ENCODE measurements around the gene PRKCZ. TPM values are rescaled to one million over a fixed set of nuclear protein-coding genes. Genes with fewer than 3 reads are reported as not detected.

The PRKCZ gene
- total and polyA plus RNA-seq, 9 of the 15 experiments (the other 6 are each of a cell fraction or from before 2014, with no cell fraction given) = 0.07 to 3.1 (median 1.3) TPM

GRCh38 chr1:2180297-2181245 lies 130.4 kb downstream of the PRKCZ start (continued):
- no peak for TF ChIP-seq WHSC1 (IDR thresholded peaks at IDR 0.05; ENCODE audit: low read length)
- TF ChIP-seq ZNF316 (IDR thresholded peaks at IDR 0.05) = peak; percentile 83
- TF ChIP-seq, protein P1, sequence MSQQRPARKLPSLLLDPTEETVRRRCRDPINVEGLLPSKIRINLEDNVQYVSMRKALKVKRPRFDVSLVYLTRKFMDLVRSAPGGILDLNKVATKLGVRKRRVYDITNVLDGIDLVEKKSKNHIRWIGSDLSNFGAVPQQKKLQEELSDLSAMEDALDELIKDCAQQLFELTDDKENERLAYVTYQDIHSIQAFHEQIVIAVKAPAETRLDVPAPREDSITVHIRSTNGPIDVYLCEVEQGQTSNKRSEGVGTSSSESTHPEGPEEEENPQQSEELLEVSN (IDR thresholded peaks at IDR 0.05; ENCODE audit: borderline replicate concordance in 1 of 2, extremely low read depth in 1 of 2, insufficient read depth in 1 of 2, insufficient read length in 1 of 2, low read depth in 1 of 2, low read length in 1 of 2, poor library complexity in 1 of 2, severe bottlenecking in 1 of 2) = peak in 1 of 2 experiments; percentile 16
- TF ChIP-seq, protein P2, sequence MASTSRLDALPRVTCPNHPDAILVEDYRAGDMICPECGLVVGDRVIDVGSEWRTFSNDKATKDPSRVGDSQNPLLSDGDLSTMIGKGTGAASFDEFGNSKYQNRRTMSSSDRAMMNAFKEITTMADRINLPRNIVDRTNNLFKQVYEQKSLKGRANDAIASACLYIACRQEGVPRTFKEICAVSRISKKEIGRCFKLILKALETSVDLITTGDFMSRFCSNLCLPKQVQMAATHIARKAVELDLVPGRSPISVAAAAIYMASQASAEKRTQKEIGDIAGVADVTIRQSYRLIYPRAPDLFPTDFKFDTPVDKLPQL (IDR thresholded peaks at IDR 0.05; ENCODE audit: extremely low read depth, insufficient read length) = no peak
- 0 out of 4 replicates have a peak, but pooled peaks of 1 of the 2 experiments have one; percentile 13 for TF ChIP-seq TEAD1 (CRISPR knock-in tag; IDR thresholded peaks at IDR 0.05)
- TF ChIP-seq POLR2G (IDR thresholded peaks at IDR 0.05; ENCODE audit: low read depth, low read length) = peak; percentile 78
- no peak for TF ChIP-seq TCF3 (CRISPR knock-in tag; IDR thresholded peaks at IDR 0.05)
- TF ChIP-seq ZNF140 (CRISPR knock-in tag; IDR thresholded peaks at IDR 0.05) = no peak
- 0 out of 2 replicates have a peak, but pooled peaks have one; percentile 14 for TF ChIP-seq DMBX1 (CRISPR knock-in tag; IDR thresholded peaks at IDR 0.05; ENCODE audit: borderline replicate concordance)
- no peak for TF ChIP-seq HNRNPK (IDR thresholded peaks at IDR 0.05; ENCODE audit: low read depth, low read length, poor library complexity, severe bottlenecking)
- TF ChIP-seq RBM17 (IDR thresholded peaks at IDR 0.05; ENCODE audit: borderline replicate concordance, low read depth, low read length) = no peak
- no peak for TF ChIP-seq ZNF77 (CRISPR knock-in tag; IDR thresholded peaks at IDR 0.05)
- TF ChIP-seq, protein P3, sequence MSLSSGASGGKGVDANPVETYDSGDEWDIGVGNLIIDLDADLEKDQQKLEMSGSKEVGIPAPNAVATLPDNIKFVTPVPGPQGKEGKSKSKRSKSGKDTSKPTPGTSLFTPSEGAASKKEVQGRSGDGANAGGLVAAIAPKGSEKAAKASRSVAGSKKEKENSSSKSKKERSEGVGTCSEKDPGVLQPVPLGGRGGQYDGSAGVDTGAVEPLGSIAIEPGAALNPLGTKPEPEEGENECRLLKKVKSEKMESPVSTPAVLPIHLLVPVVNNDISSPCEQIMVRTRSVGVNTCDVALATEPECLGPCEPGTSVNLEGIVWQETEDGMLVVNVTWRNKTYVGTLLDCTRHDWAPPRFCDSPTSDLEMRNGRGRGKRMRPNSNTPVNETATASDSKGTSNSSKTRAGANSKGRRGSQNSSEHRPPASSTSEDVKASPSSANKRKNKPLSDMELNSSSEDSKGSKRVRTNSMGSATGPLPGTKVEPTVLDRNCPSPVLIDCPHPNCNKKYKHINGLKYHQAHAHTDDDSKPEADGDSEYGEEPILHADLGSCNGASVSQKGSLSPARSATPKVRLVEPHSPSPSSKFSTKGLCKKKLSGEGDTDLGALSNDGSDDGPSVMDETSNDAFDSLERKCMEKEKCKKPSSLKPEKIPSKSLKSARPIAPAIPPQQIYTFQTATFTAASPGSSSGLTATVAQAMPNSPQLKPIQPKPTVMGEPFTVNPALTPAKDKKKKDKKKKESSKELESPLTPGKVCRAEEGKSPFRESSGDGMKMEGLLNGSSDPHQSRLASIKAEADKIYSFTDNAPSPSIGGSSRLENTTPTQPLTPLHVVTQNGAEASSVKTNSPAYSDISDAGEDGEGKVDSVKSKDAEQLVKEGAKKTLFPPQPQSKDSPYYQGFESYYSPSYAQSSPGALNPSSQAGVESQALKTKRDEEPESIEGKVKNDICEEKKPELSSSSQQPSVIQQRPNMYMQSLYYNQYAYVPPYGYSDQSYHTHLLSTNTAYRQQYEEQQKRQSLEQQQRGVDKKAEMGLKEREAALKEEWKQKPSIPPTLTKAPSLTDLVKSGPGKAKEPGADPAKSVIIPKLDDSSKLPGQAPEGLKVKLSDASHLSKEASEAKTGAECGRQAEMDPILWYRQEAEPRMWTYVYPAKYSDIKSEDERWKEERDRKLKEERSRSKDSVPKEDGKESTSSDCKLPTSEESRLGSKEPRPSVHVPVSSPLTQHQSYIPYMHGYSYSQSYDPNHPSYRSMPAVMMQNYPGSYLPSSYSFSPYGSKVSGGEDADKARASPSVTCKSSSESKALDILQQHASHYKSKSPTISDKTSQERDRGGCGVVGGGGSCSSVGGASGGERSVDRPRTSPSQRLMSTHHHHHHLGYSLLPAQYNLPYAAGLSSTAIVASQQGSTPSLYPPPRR (CRISPR knock-in tag; IDR thresholded peaks at IDR 0.05; ENCODE audit: borderline replicate concordance) = 0 out of 2 replicates have a peak, but pooled peaks have one; percentile 63
- peak; percentile 40 for TF ChIP-seq TAF1 (IDR thresholded peaks at IDR 0.05; ENCODE audit: control insufficient read depth, extremely low read depth, insufficient read depth, low read length, severe bottlenecking)
- TF ChIP-seq PTBP1 (IDR thresholded peaks at IDR 0.05; ENCODE audit: low read depth, low read length) = no peak
- TF ChIP-seq SIRT6 (IDR thresholded peaks at IDR 0.05; ENCODE audit: low read depth, low read length) = no peak
- no peak for TF ChIP-seq CEBPG (CRISPR knock-in tag; IDR thresholded peaks at IDR 0.05)
- no peak for TF ChIP-seq CEBPG (tag; conservative IDR thresholded peaks at IDR 0.05 in 1 of 2, IDR thresholded peaks at IDR 0.05 in 1 of 2)
- TF ChIP-seq TCF7L2 (IDR thresholded peaks at IDR 0.05; ENCODE audit: low read depth, low read length) = no peak
- TF ChIP-seq ZNF282 (CRISPR knock-in tag; IDR thresholded peaks at IDR 0.05) = no peak
